GM23338 (cell line): ENCODE measurements around the gene PRRT1. TPM values are rescaled to one million over a fixed set of nuclear protein-coding genes. Genes with fewer than 3 reads are reported as not detected.

ENCODE experiments used
- ATAC-seq: fragments of 200-7000 bp; cut with Tn5 transposase; 3 replicates; pipeline ENCODE4 v1.9.1; 2020
- DNase-seq: peaks from one replicate; pipeline ENCODE4 v3.0.0-alpha.2; 2015; ENCODE audit warnings: low spot score
- H2AFZ ChIP-seq: fragments of 200-600 bp; sonication (generic); 2 replicates; pipeline ENCODE4 v1.8.0; 2016; ENCODE audit warnings: antibody characterized with exemption, mild to moderate bottlenecking, moderate library complexity
- H3F3A ChIP-seq: fragments of 200-600 bp; sonication (generic); replicated peaks from 2 replicates; pipeline ENCODE4 v1.8.0; 2017; ENCODE audit warnings: antibody characterized with exemption, mixed run types, low read depth
- H3K27ac ChIP-seq: fragments of 200-600 bp; sonication (generic); 2 replicates; pipeline ENCODE4 v1.6.1; 2016; ENCODE audit warnings: low read depth
- H3K27me3 ChIP-seq: fragments of 200-600 bp; sonication (generic); 2 replicates; pipeline ENCODE4 v1.8.0; 2016; ENCODE audit warnings: mild to moderate bottlenecking, mixed run types, moderate library complexity; ENCODE audit not compliant: insufficient read depth
- H3K36me3 ChIP-seq: fragments of 200-600 bp; sonication (generic); 2 replicates; pipeline ENCODE4 v1.8.0; 2016; ENCODE audit warnings: mild to moderate bottlenecking; ENCODE audit not compliant: insufficient read depth
- H3K4me1 ChIP-seq: fragments of 200-600 bp; sonication (generic); 2 replicates; pipeline ENCODE4 v1.8.0; 2016; ENCODE audit warnings: mild to moderate bottlenecking, moderate library complexity; ENCODE audit not compliant: insufficient read depth
- H3K4me2 ChIP-seq: fragments of 200-600 bp; sonication (generic); 2 replicates; pipeline ENCODE4 v1.7.1; 2017; ENCODE audit warnings: mixed run types
- H3K4me3 ChIP-seq: fragments of 200-600 bp; sonication (generic); 2 replicates; pipeline ENCODE4 v1.6.1; 2016; ENCODE audit warnings: mixed run types
- H3K79me2 ChIP-seq: fragments of 200-600 bp; sonication (generic); replicated peaks from 2 replicates; pipeline ENCODE4 v1.8.0; 2017; ENCODE audit warnings: mild to moderate bottlenecking; ENCODE audit not compliant: insufficient read depth
- H3K9me2 ChIP-seq: fragments of 200-600 bp; sonication (generic); 2 replicates; pipeline ENCODE4 v1.8.0; 2017; ENCODE audit not compliant: insufficient read depth
- H4K20me1 ChIP-seq: fragments of 200-600 bp; sonication (generic); replicated peaks from 2 replicates; pipeline ENCODE4 v1.8.0; 2017; ENCODE audit warnings: mild to moderate bottlenecking; ENCODE audit not compliant: insufficient read depth
- H3K27ac Mint-ChIP-seq: 2 replicates; pipeline ENCODE4 v1.8.0; 2020; ENCODE audit warnings: inconsistent platforms, mild to moderate bottlenecking, moderate library complexity, mixed read lengths
- H3K27me3 Mint-ChIP-seq: 3 replicates; pipeline ENCODE4 v1.8.0; 2022; ENCODE audit warnings: low read depth, mild to moderate bottlenecking, moderate library complexity, mixed read lengths, inconsistent platforms; ENCODE audit not compliant: insufficient read depth, poor library complexity
- H3K36me3 Mint-ChIP-seq: 3 replicates; pipeline ENCODE4 v1.8.0; 2021; ENCODE audit warnings: low read depth, mild to moderate bottlenecking, inconsistent platforms, moderate library complexity, mixed read lengths
- H3K4me1 Mint-ChIP-seq: 3 replicates; pipeline ENCODE4 v1.8.0; 2020; ENCODE audit warnings: mild to moderate bottlenecking, inconsistent platforms, mixed read lengths
- H3K4me3 Mint-ChIP-seq: 3 replicates; pipeline ENCODE4 v1.8.0; 2021; ENCODE audit warnings: moderate library complexity, mild to moderate bottlenecking, inconsistent platforms, mixed read lengths
- H3K9me3 Mint-ChIP-seq: 3 replicates; pipeline ENCODE4 v1.8.0; 2020; ENCODE audit warnings: moderate library complexity, mild to moderate bottlenecking, inconsistent platforms, mixed read lengths
- CREB1 ChIP-seq: fragments of 250-450 bp; sonication (Bioruptor Pico); IDR thresholded peaks from 2 replicates; pipeline ENCODE4 v1.5.0; 2020; ENCODE audit warnings: low read depth, mild to moderate bottlenecking, moderate library complexity
- ETS1 ChIP-seq: IDR thresholded peaks from 2 replicates; pipeline ENCODE4 v1.6.1; 2016; ENCODE audit warnings: antibody characterized with exemption
- EZH2phosphoT487 ChIP-seq: fragments of 200-600 bp; sonication (generic); IDR thresholded peaks from one replicate; pipeline ENCODE4 v1.8.1; 2018; ENCODE audit warnings: antibody characterized with exemption; ENCODE audit not compliant: unreplicated experiment
- POLR2AphosphoS5 ChIP-seq: IDR thresholded peaks from 2 replicates; pipeline ENCODE4 v1.6.1; 2016; ENCODE audit warnings: antibody characterized with exemption, low read depth
- REST ChIP-seq: IDR thresholded peaks from one replicate; pipeline ENCODE4 v1.6.1; 2018; ENCODE audit warnings: antibody characterized with exemption; ENCODE audit not compliant: unreplicated experiment
- ZNF331 ChIP-seq: fragments of 250-450 bp; sonication (Bioruptor Pico); IDR thresholded peaks from 2 replicates; pipeline ENCODE4 v1.5.0; 2020; ENCODE audit warnings: low read depth, mild to moderate bottlenecking, moderate library complexity
- ZNF462 ChIP-seq: fragments of 250-450 bp; sonication (Bioruptor Pico); IDR thresholded peaks from 2 replicates; pipeline ENCODE4 v1.5.0; 2020; ENCODE audit warnings: mild to moderate bottlenecking, moderate library complexity
- polyA plus RNA-seq: library from polyadenylated mRNA; unstranded; fragments of >200 nt; fragmentation: Nextera tagmentation; extraction: Ambion mirVana; gene quantifications from 2 replicates; pipeline ENCODE4 v1.2.1, GENCODE V29; 2016
- total RNA-seq: library from RNA; depleted of rRNA; stranded (reverse); fragments of >200 nt; shearing (Covaris generic); gene quantifications from 2 replicates; pipeline ENCODE4 v1.2.3, GENCODE V29; 2014

The PRRT1 gene
- total and polyA plus RNA-seq, 2 experiments from 2014 or later = 2.7 TPM; not detected in 1

- Mint-ChIP-seq H3K27ac (no peak overlapping the region), H3K9me3 (no peaks in the 10 kb centered on the region), H3K27me3 (peaks cover 6% of the 10 kb centered on the region), H3K36me3 (peaks cover 58% of the 10 kb centered on the region), H3K4me3 (no peak overlapping the region), H3K4me1 (peaks cover 21% of the 10 kb centered on the region)
- 0 out of 2 replicates have a peak, but pooled peaks have one; percentile 11 for TF ChIP-seq POLR2AphosphoS5
- TF ChIP-seq ZNF331 = no peak
- no peak for TF ChIP-seq ZNF462 (CRISPR knock-in tag)
- Histone ChIP-seq H3K9me2 (no peaks in the 10 kb centered on the region), H3K27me3 (no peaks in the 10 kb centered on the region), H3K79me2 (peaks cover 17% of the 10 kb centered on the region), H3K4me1 (peaks cover 12% of the 10 kb centered on the region), H3F3A (peaks cover 12% of the 10 kb centered on the region), H2AFZ (no peak overlapping the region), H3K27ac (peak overlapping the region; percentile 87; the same call in 1 of the 2 replicates), H3K4me2 (no peak overlapping the region), H3K4me3 (no peak overlapping the region), H3K36me3 (no peaks in the 10 kb centered on the region; the same call in 1 of the 2 replicates), H4K20me1 (peaks cover 15% of the 10 kb centered on the region; the same call in 1 of the 2 replicates)
- no peak for DNase-seq
- ATAC-seq = no peak
Measured at GRCh38 chr6:32168350-32168749, 16.6 kb upstream of the PRRT1 start.

GRCh38 chr6:32167761-32168262 lies 16.1 kb upstream of the PRRT1 start:
- Histone ChIP-seq H3K36me3 (no peaks in the 10 kb centered on the region; the same call in 1 of the 2 replicates), H3K4me2 (peak overlapping the region; percentile 89), H3K27me3 (no peaks in the 10 kb centered on the region), H4K20me1 (peaks cover 14% of the 10 kb centered on the region; the same call in 1 of the 2 replicates), H2AFZ (no peak overlapping the region), H3K79me2 (peaks cover 12% of the 10 kb centered on the region), H3K4me1 (peaks cover 12% of the 10 kb centered on the region), H3F3A (peaks cover 12% of the 10 kb centered on the region), H3K4me3 (peak overlapping the region; percentile 64; the same call in 1 of the 2 replicates), H3K9me2 (no peaks in the 10 kb centered on the region), H3K27ac (peak overlapping the region; percentile 87; the same call in 1 of the 2 replicates)
- Mint-ChIP-seq H3K27ac (peak overlapping the region; percentile 26; the same call in 1 of the 2 replicates), H3K4me1 (peaks cover 19% of the 10 kb centered on the region), H3K4me3 (no peak overlapping the region; the same call in 2 of the 3 replicates), H3K27me3 (peaks cover 10% of the 10 kb centered on the region), H3K9me3 (no peaks in the 10 kb centered on the region), H3K36me3 (peaks cover 63% of the 10 kb centered on the region)
- ATAC-seq (no peak), DNase-seq (no peak)
- TF ChIP-seq CREB1 = no peak
- TF ChIP-seq ETS1 = no peak
- TF ChIP-seq EZH2phosphoT487 = no peak
- TF ChIP-seq ZNF331 = no peak
- no peak for TF ChIP-seq REST
